Ishikawa (cell line): ENCODE results near the gene CIB1.

ENCODE experiments used
- CEBPB ChIP-seq: IDR thresholded peaks from 2 replicates; pipeline ENCODE4 v1.6.1; 2012
- CREB1 ChIP-seq: IDR thresholded peaks from 2 replicates; pipeline ENCODE4 v1.6.1; 2012; ENCODE audit warnings: low read depth
- EGR1 ChIP-seq: IDR thresholded peaks from 2 replicates; pipeline ENCODE4 v1.6.1; 2012
- EP300 ChIP-seq: IDR thresholded peaks from 2 replicates; pipeline ENCODE4 v1.6.1; 2012; ENCODE audit warnings: borderline replicate concordance
- FOXM1 ChIP-seq: IDR thresholded peaks from 2 replicates; pipeline ENCODE4 v1.6.1; 2012; ENCODE audit warnings: low read depth, borderline replicate concordance
- NFIC ChIP-seq: IDR thresholded peaks from 2 replicates; pipeline ENCODE4 v1.6.1; 2012
- RAD21 ChIP-seq: IDR thresholded peaks from 2 replicates; pipeline ENCODE4 v1.6.1; 2012; ENCODE audit warnings: low read depth
- TAF1 ChIP-seq: IDR thresholded peaks from 2 replicates; pipeline ENCODE4 v1.6.1; 2012; ENCODE audit warnings: low read depth, mild to moderate bottlenecking
- TCF12 ChIP-seq: IDR thresholded peaks from 2 replicates; pipeline ENCODE4 v1.6.1; 2012; ENCODE audit warnings: low read depth
- TEAD4 ChIP-seq: IDR thresholded peaks from 2 replicates; pipeline ENCODE4 v1.6.1; 2012
- YY1 ChIP-seq: IDR thresholded peaks from 2 replicates; pipeline ENCODE4 v1.6.1; 2012; ENCODE audit warnings: low read depth
- ZBTB7A ChIP-seq: IDR thresholded peaks from 2 replicates; pipeline ENCODE4 v1.6.1; 2012; ENCODE audit warnings: low read depth
- TF ChIP-seq, protein P1 (sequence below): IDR thresholded peaks from 2 replicates; pipeline ENCODE4 v1.6.1; 2012
- TF ChIP-seq, protein P2 (sequence below): IDR thresholded peaks from 2 replicates; pipeline ENCODE4 v1.6.1; 2012; ENCODE audit warnings: low read depth, mild to moderate bottlenecking
- TF ChIP-seq, protein P3 (sequence below): IDR thresholded peaks from 2 replicates; pipeline ENCODE4 v1.6.1; 2012

CIB1 gene

GRCh38 chr15:90207252-90207651 is 26.5 kb downstream of the CIB1 start:
- TF ChIP-seq, protein P1, sequence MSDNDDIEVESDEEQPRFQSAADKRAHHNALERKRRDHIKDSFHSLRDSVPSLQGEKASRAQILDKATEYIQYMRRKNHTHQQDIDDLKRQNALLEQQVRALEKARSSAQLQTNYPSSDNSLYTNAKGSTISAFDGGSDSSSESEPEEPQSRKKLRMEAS = no peak
- TF ChIP-seq TCF12 = no peak
- TF ChIP-seq EP300 = no peak
- no peak for TF ChIP-seq TEAD4
- TF ChIP-seq, protein P2, sequence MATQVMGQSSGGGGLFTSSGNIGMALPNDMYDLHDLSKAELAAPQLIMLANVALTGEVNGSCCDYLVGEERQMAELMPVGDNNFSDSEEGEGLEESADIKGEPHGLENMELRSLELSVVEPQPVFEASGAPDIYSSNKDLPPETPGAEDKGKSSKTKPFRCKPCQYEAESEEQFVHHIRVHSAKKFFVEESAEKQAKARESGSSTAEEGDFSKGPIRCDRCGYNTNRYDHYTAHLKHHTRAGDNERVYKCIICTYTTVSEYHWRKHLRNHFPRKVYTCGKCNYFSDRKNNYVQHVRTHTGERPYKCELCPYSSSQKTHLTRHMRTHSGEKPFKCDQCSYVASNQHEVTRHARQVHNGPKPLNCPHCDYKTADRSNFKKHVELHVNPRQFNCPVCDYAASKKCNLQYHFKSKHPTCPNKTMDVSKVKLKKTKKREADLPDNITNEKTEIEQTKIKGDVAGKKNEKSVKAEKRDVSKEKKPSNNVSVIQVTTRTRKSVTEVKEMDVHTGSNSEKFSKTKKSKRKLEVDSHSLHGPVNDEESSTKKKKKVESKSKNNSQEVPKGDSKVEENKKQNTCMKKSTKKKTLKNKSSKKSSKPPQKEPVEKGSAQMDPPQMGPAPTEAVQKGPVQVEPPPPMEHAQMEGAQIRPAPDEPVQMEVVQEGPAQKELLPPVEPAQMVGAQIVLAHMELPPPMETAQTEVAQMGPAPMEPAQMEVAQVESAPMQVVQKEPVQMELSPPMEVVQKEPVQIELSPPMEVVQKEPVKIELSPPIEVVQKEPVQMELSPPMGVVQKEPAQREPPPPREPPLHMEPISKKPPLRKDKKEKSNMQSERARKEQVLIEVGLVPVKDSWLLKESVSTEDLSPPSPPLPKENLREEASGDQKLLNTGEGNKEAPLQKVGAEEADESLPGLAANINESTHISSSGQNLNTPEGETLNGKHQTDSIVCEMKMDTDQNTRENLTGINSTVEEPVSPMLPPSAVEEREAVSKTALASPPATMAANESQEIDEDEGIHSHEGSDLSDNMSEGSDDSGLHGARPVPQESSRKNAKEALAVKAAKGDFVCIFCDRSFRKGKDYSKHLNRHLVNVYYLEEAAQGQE = no peak
- TF ChIP-seq RAD21 = no peak
- TF ChIP-seq YY1 = no peak
- TF ChIP-seq TAF1 = no peak
- TF ChIP-seq NFIC = no peak
- no peak for TF ChIP-seq CEBPB
- no peak for TF ChIP-seq EGR1
- TF ChIP-seq, protein P3, sequence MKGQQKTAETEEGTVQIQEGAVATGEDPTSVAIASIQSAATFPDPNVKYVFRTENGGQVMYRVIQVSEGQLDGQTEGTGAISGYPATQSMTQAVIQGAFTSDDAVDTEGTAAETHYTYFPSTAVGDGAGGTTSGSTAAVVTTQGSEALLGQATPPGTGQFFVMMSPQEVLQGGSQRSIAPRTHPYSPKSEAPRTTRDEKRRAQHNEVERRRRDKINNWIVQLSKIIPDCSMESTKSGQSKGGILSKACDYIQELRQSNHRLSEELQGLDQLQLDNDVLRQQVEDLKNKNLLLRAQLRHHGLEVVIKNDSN = no peak
- no peak for TF ChIP-seq ZBTB7A
- no peak for TF ChIP-seq FOXM1
- TF ChIP-seq CREB1 = no peak

- TF ChIP-seq CREB1 = no peak
- TF ChIP-seq, protein P1 = no peak
- TF ChIP-seq FOXM1 = no peak
- TF ChIP-seq, protein P2 = no peak
- no peak for TF ChIP-seq TCF12
- no peak for TF ChIP-seq EP300
- no peak for TF ChIP-seq RAD21
- no peak for TF ChIP-seq EGR1
- no peak for TF ChIP-seq NFIC
- no peak for TF ChIP-seq ZBTB7A
- no peak for TF ChIP-seq CEBPB
- no peak for TF ChIP-seq TAF1
- TF ChIP-seq, protein P3 = no peak
- TF ChIP-seq TEAD4 = no peak
- no peak for TF ChIP-seq YY1
Measured at GRCh38 chr15:90205886-90206285, 27.9 kb downstream of the CIB1 start.

- TF ChIP-seq, protein P1 = no peak
- TF ChIP-seq EGR1 = no peak
- TF ChIP-seq TAF1 = no peak
- no peak for TF ChIP-seq TEAD4
- no peak for TF ChIP-seq TCF12
- TF ChIP-seq NFIC = no peak
- no peak for TF ChIP-seq RAD21
- TF ChIP-seq, protein P2 = no peak
Measured at GRCh38 chr15:90205050-90205848, 28.5 kb downstream of the CIB1 start.

DNA sequence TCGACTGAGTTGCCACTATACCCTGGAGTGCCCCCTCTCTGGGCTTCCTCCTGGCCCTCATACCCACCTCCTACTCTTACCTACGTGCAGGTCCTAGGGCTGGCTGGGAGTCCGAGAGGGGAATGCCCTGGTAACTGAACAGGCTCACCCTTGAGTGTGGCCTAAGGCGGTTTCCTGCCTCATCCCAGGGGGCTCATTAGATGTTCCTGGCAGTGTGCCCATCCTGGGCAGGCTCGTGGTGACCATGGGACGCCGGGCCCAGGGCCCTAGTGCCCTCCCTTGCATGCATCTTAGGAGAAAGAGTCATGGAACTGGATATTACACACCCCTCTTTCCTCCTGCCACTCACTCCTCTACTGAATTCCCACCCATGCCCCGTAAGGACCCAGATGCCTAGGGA is 29.8 kb downstream of the CIB1 start:
- TF ChIP-seq FOXM1 = no peak
- TF ChIP-seq, protein P1 = no peak
- no peak for TF ChIP-seq EGR1
- TF ChIP-seq EP300 = peak; percentile 42; the same call in 1 of the 2 replicates
- peak; percentile 80 for TF ChIP-seq NFIC
- TF ChIP-seq, protein P2 = no peak
- TF ChIP-seq TCF12 = no peak
- TF ChIP-seq TAF1 = no peak
- no peak for TF ChIP-seq YY1
- TF ChIP-seq TEAD4 = no peak
- TF ChIP-seq CEBPB = no peak
- TF ChIP-seq CREB1 = no peak
